C4-2B (cell line): ENCODE data around the gene VASN.

ENCODE experiments used
- ZFX ChIP-seq: fragments of 450-650 bp; IDR thresholded peaks from 2 replicates; pipeline ENCODE4 v1.6.1; 2017
- TF ChIP-seq, protein P1 (sequence below): fragments of 450-650 bp; conservative IDR thresholded peaks from 2 replicates; pipeline ENCODE4 v1.5.1; 2017; ENCODE audit warnings: mild to moderate bottlenecking

DNA sequence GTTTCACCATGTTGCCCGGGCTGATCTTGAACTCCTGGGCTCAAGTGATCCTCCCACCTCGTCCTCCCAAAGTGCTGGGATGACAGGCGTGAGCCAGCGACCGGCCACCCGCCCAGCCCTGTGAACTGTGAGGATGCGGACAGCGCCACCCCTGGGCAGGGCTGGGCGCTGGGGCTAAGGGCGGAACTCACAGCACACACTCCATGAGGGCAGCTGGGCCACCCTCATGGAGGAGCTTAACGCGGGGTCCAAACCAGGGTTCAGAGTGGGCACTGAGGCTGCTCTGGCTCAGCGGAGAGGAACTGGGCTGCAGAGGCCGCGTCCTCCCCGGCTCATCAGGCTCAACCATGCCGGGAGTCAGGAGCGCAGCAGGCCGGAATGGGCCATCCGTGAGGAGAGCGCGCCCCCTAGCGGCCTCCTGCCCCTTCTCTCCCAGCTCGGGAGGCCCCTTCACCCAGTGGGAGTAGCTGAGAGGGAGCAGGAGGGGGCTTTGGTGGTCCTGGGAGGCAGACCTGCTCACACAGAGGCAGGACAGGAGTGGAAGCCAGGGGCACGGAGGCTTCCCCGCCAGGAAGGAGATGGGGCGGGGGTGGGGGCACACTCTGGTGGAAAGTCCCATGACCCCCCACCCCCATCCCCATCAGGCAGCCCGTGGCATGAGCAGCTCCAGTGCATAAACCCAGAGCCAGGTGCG lies 30.9 kb downstream of the VASN start:
- TF ChIP-seq, protein P1, sequence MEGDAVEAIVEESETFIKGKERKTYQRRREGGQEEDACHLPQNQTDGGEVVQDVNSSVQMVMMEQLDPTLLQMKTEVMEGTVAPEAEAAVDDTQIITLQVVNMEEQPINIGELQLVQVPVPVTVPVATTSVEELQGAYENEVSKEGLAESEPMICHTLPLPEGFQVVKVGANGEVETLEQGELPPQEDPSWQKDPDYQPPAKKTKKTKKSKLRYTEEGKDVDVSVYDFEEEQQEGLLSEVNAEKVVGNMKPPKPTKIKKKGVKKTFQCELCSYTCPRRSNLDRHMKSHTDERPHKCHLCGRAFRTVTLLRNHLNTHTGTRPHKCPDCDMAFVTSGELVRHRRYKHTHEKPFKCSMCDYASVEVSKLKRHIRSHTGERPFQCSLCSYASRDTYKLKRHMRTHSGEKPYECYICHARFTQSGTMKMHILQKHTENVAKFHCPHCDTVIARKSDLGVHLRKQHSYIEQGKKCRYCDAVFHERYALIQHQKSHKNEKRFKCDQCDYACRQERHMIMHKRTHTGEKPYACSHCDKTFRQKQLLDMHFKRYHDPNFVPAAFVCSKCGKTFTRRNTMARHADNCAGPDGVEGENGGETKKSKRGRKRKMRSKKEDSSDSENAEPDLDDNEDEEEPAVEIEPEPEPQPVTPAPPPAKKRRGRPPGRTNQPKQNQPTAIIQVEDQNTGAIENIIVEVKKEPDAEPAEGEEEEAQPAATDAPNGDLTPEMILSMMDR, result peak; percentile 97
- TF ChIP-seq ZFX, result no peak
